ENCODE results near the gene PTPRM. TPM values are rescaled to one million over a fixed set of nuclear protein-coding genes. Genes with fewer than 3 reads are reported as not detected.

Gene PTPRM
- total and polyA plus RNA-seq, 5 donors from 2014 or later = 1.1 to 4.6 (median 3.6) TPM

GRCh38 chr18:7978834-7979233 lies 411.7 kb downstream of the PTPRM start:
- Mint-ChIP-seq H3K27me3 (no peaks in the 10 kb centered on the region), H3K4me3 (no peak overlapping the region), H3K9me3 (peaks cover 0 to 4% (median 1%) of the 10 kb centered on the region in 7 donors), H3K4me1 (no peaks in the 10 kb centered on the region), H3K27ac (no peak overlapping the region), H3K36me3 (no peaks in the 10 kb centered on the region)
- Histone ChIP-seq H3K4me3 (ENCODE audit: low read depth, low read length) (no peak overlapping the region), H3K36me3 (ENCODE audit: control insufficient read depth, insufficient read depth, low read length) (no peaks in the 10 kb centered on the region), H3K4me1 (ENCODE audit: control insufficient read depth, insufficient read depth, low read length, poor library complexity, severe bottlenecking) (no peaks in the 10 kb centered on the region), H3K9me3 (ENCODE audit: control insufficient read depth in 2 of 2, low read length in 2 of 2) (no peaks in the 10 kb centered on the region), H3K27me3 (ENCODE audit: control insufficient read depth, insufficient read depth, low read length) (no peaks in the 10 kb centered on the region), H3K27ac (ENCODE audit: insufficient read depth, low read length, poor library complexity, severe bottlenecking) (no peak overlapping the region)
- ATAC-seq (ENCODE audit: low read depth in 2 of 2) (no peak), DNase-seq (no peak)

GRCh38 chr18:7979714-7980113 lies 412.6 kb downstream of the PTPRM start:
- no peaks in the 10 kb centered on the region for H3K4me1 ChIP-seq (ENCODE audit: control insufficient read depth, insufficient read depth, low read length, poor library complexity, severe bottlenecking)
- Mint-ChIP-seq H3K27ac (no peak overlapping the region), H3K36me3 (no peaks in the 10 kb centered on the region), H3K4me1 (no peaks in the 10 kb centered on the region), H3K27me3 (no peaks in the 10 kb centered on the region), H3K4me3 (no peak overlapping the region), H3K9me3 (peaks cover 0 to 4% (median 1%) of the 10 kb centered on the region in 7 donors)
- H3K36me3 ChIP-seq (ENCODE audit: control insufficient read depth, insufficient read depth, low read length) = no peaks in the 10 kb centered on the region
- ATAC-seq (ENCODE audit: low read depth in 2 of 2) (no peak), DNase-seq (no peak)
- H3K27me3 ChIP-seq (ENCODE audit: control insufficient read depth, insufficient read depth, low read length) = no peaks in the 10 kb centered on the region
- H3K27ac ChIP-seq (ENCODE audit: insufficient read depth, low read length, poor library complexity, severe bottlenecking) = no peak overlapping the region
- no peaks in the 10 kb centered on the region for H3K9me3 ChIP-seq (ENCODE audit: control insufficient read depth in 2 of 2, low read length in 2 of 2)
- H3K4me3 ChIP-seq (ENCODE audit: low read depth, low read length) = no peak overlapping the region

DNA sequence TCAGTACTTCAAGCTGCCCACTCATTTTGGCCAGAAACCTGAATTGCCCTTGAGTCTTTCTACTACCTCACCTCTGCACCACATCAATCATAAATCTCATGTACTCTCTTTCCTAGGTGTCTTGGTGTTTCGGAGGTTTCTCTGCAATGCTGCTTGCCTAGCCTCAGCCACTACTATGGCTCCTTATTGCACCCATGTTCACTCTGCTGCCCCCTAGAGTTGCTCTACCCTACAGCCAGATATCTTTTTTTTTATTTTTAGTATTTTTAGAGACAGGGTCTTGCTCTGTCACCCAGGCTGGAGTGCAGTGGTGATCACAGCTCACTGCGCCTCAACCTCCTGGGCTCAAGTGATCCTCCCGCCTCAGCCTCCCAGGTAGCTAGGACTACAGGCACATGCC lies 413.0 kb downstream of the PTPRM start:
- Mint-ChIP-seq H3K36me3 (no peaks in the 10 kb centered on the region), H3K9me3 (peaks cover 0 to 4% (median 1%) of the 10 kb centered on the region in 7 donors), H3K4me3 (no peak overlapping the region), H3K27ac (no peak overlapping the region), H3K4me1 (no peaks in the 10 kb centered on the region), H3K27me3 (no peaks in the 10 kb centered on the region)
- Histone ChIP-seq H3K9me3 (ENCODE audit: control insufficient read depth in 2 of 2, low read length in 2 of 2) (no peaks in the 10 kb centered on the region), H3K27me3 (ENCODE audit: control insufficient read depth, insufficient read depth, low read length) (no peaks in the 10 kb centered on the region), H3K4me1 (ENCODE audit: control insufficient read depth, insufficient read depth, low read length, poor library complexity, severe bottlenecking) (no peaks in the 10 kb centered on the region), H3K27ac (ENCODE audit: insufficient read depth, low read length, poor library complexity, severe bottlenecking) (no peak overlapping the region), H3K36me3 (ENCODE audit: control insufficient read depth, insufficient read depth, low read length) (no peaks in the 10 kb centered on the region), H3K4me3 (ENCODE audit: low read depth, low read length) (no peak overlapping the region)
- ATAC-seq (ENCODE audit: low read depth in 2 of 2) (no peak), DNase-seq (peak in 1 of 3 donors; percentile 2)

GRCh38 chr18:7980656-7981055 lies 413.5 kb downstream of the PTPRM start:
- Mint-ChIP-seq H3K27me3 (no peaks in the 10 kb centered on the region), H3K9me3 (peaks cover 0 to 4% (median 1%) of the 10 kb centered on the region in 7 donors), H3K36me3 (no peaks in the 10 kb centered on the region), H3K27ac (no peak overlapping the region), H3K4me3 (no peak overlapping the region), H3K4me1 (no peaks in the 10 kb centered on the region)
- DNase-seq = no peak
- no peak overlapping the region for H3K27ac ChIP-seq (ENCODE audit: insufficient read depth, low read length, poor library complexity, severe bottlenecking)
- no peaks in the 10 kb centered on the region for H3K9me3 ChIP-seq (ENCODE audit: control insufficient read depth in 2 of 2, low read length in 2 of 2)
- H3K4me1 ChIP-seq (ENCODE audit: control insufficient read depth, insufficient read depth, low read length, poor library complexity, severe bottlenecking) = no peaks in the 10 kb centered on the region
- H3K4me3 ChIP-seq (ENCODE audit: low read depth, low read length) = no peak overlapping the region
- no peak for ATAC-seq (ENCODE audit: low read depth in 2 of 2)
- no peaks in the 10 kb centered on the region for H3K27me3 ChIP-seq (ENCODE audit: control insufficient read depth, insufficient read depth, low read length)
- H3K36me3 ChIP-seq (ENCODE audit: control insufficient read depth, insufficient read depth, low read length) = no peaks in the 10 kb centered on the region

- no peak overlapping the region for H3K4me3 Mint-ChIP-seq
- H3K27ac Mint-ChIP-seq = no peak overlapping the region
- H3K4me1 ChIP-seq (ENCODE audit: control insufficient read depth, insufficient read depth, low read length, poor library complexity, severe bottlenecking) = no peaks in the 10 kb centered on the region
- H3K9me3 Mint-ChIP-seq = peaks cover 0 to 4% (median 1%) of the 10 kb centered on the region in 7 donors
- no peaks in the 10 kb centered on the region for H3K27me3 ChIP-seq (ENCODE audit: control insufficient read depth, insufficient read depth, low read length)
- no peaks in the 10 kb centered on the region for H3K9me3 ChIP-seq (ENCODE audit: control insufficient read depth in 2 of 2, low read length in 2 of 2)
- no peaks in the 10 kb centered on the region for H3K4me1 Mint-ChIP-seq
- H3K36me3 ChIP-seq (ENCODE audit: control insufficient read depth, insufficient read depth, low read length) = no peaks in the 10 kb centered on the region
- DNase-seq = no peak
- no peaks in the 10 kb centered on the region for H3K27me3 Mint-ChIP-seq
- no peaks in the 10 kb centered on the region for H3K36me3 Mint-ChIP-seq
- no peak overlapping the region for H3K4me3 ChIP-seq (ENCODE audit: low read depth, low read length)
- H3K27ac ChIP-seq (ENCODE audit: insufficient read depth, low read length, poor library complexity, severe bottlenecking) = no peak overlapping the region
- no peak for ATAC-seq (ENCODE audit: low read depth in 2 of 2)
Measured at GRCh38 chr18:7982216-7982615, 415.1 kb downstream of the PTPRM start.

DNA sequence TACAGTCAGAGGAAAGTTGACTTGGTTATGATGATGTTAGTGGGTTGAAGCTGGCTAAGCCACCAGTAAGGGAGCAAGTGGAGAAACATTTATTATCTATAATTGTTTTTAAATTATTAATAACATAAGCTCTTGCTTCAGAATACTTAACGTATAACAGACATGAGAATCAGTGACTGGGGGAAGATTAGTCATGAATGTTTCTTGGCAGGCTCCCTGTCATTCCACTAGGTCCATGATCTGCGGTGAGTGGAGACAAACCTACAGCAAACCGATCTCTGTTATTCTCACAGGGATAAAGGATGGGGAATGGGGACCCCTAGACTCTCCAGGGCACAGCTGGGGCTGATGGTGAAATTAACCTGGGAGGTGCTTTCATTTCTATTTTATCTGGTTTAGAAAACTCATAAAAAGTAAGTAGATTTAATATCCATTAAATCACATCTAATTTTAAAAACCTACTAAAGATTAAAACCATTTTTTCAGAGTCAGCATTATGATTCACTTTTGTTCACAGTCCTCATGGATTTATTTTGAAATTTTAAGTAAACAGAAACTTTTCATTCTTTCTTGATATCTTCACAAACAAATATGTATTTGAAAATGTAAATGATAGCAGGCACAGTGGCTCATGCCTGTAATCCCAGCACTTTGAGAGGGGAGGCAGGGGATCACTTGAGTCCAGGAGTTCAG lies 420.3 kb downstream of the PTPRM start:
- Histone ChIP-seq H3K27me3 (ENCODE audit: control insufficient read depth, insufficient read depth, low read length) (no peaks in the 10 kb centered on the region), H3K27ac (ENCODE audit: insufficient read depth, low read length, poor library complexity, severe bottlenecking) (no peak overlapping the region), H3K4me1 (ENCODE audit: control insufficient read depth, insufficient read depth, low read length, poor library complexity, severe bottlenecking) (no peaks in the 10 kb centered on the region), H3K4me3 (ENCODE audit: low read depth, low read length) (no peak overlapping the region), H3K36me3 (ENCODE audit: control insufficient read depth, insufficient read depth, low read length) (no peaks in the 10 kb centered on the region), H3K9me3 (ENCODE audit: control insufficient read depth in 2 of 2, low read length in 2 of 2) (peaks cover 0 to 2% of the 10 kb centered on the region in 2 experiments)
- H3K27ac Mint-ChIP-seq = no peak overlapping the region
- ATAC-seq (ENCODE audit: low read depth in 2 of 2) (no peak), DNase-seq (no peak)
- H3K27me3 Mint-ChIP-seq = no peaks in the 10 kb centered on the region
- H3K4me1 Mint-ChIP-seq = no peaks in the 10 kb centered on the region
- H3K36me3 Mint-ChIP-seq = no peaks in the 10 kb centered on the region
- peaks cover 2 to 13% (median 7%) of the 10 kb centered on the region in 7 donors for H3K9me3 Mint-ChIP-seq
- H3K4me3 Mint-ChIP-seq = no peak overlapping the region

DNA sequence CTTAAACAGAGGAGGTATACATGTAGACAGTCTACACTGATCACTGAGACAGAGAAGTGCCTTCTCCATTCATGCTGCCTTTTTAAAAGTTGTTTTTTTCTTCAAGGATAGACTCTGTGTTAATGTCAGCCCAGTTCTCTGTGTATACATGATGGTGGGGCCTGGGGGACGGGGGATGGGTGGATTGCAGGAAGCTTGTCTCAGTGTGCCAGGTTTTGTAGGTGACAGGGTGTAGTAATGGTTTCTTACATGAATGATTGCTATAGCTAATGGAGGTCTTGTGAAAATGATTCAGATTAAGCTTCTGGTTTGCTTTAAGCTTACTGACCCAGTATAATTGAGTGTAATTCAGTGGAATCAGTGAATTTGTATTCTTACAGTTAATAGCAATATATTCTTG lies 423.6 kb downstream of the PTPRM start:
- H3K4me1 Mint-ChIP-seq = no peaks in the 10 kb centered on the region
- no peak overlapping the region for H3K4me3 Mint-ChIP-seq
- H3K27ac Mint-ChIP-seq = no peak overlapping the region

DNA sequence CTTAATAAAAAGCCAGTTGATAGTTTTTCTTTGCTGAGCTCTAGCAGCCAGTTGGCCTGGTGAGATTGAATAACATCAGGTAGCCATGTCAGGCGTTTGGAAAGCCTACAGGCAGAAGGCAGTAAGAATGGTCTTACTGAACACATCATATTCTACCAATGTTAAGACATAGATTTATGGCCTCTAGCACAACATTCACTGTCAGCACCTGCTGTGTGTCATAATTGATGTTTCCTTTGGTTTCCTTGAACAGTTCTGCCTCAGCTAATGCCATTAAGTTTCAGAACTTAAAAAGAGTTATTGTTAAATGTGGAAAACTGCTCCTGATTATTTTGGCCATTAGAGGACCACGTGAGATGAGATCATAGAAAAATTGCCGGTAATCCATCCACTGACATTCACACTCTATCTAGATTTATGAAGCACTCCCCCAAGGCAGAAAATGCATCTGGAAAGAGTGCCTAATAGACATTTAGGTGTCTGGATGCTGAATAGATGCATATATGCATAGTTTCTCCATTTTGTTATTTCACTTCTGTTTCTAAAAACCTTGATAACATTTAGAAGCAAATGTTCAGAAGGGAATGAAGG lies 434.7 kb downstream of the PTPRM start:
- no peaks in the 10 kb centered on the region for H3K27me3 Mint-ChIP-seq
- H3K4me1 Mint-ChIP-seq = no peaks in the 10 kb centered on the region
- no peaks in the 10 kb centered on the region for H3K36me3 Mint-ChIP-seq

More for the DNA sequence above, 423.6 kb downstream of the PTPRM start:
- Mint-ChIP-seq H3K36me3 (no peaks in the 10 kb centered on the region), H3K9me3 (peaks cover 2 to 26% (median 10%) of the 10 kb centered on the region in 7 donors), H3K27me3 (peaks cover 5% of the 10 kb centered on the region)
- Histone ChIP-seq H3K36me3 (ENCODE audit: control insufficient read depth, insufficient read depth, low read length) (no peaks in the 10 kb centered on the region), H3K27me3 (ENCODE audit: control insufficient read depth, insufficient read depth, low read length) (no peaks in the 10 kb centered on the region), H3K9me3 (ENCODE audit: control insufficient read depth in 2 of 2, low read length in 2 of 2) (peaks cover 0 to 2% of the 10 kb centered on the region in 2 experiments), H3K27ac (ENCODE audit: insufficient read depth, low read length, poor library complexity, severe bottlenecking) (no peak overlapping the region), H3K4me1 (ENCODE audit: control insufficient read depth, insufficient read depth, low read length, poor library complexity, severe bottlenecking) (no peaks in the 10 kb centered on the region), H3K4me3 (ENCODE audit: low read depth, low read length) (no peak overlapping the region)
- ATAC-seq (ENCODE audit: low read depth in 2 of 2) (no peak), DNase-seq (no peak)

More for the DNA sequence above, 434.7 kb downstream of the PTPRM start:
- Mint-ChIP-seq H3K27ac (no peak overlapping the region), H3K9me3 (peaks cover 0 to 5% (median 1%) of the 10 kb centered on the region in 7 donors), H3K4me3 (no peak overlapping the region)
- no peak for DNase-seq
- ATAC-seq (ENCODE audit: low read depth in 2 of 2) = no peak
- H3K27ac ChIP-seq (ENCODE audit: insufficient read depth, low read length, poor library complexity, severe bottlenecking) = no peak overlapping the region
- no peaks in the 10 kb centered on the region for H3K9me3 ChIP-seq (ENCODE audit: control insufficient read depth in 2 of 2, low read length in 2 of 2)
- no peaks in the 10 kb centered on the region for H3K36me3 ChIP-seq (ENCODE audit: control insufficient read depth, insufficient read depth, low read length)
- H3K4me1 ChIP-seq (ENCODE audit: control insufficient read depth, insufficient read depth, low read length, poor library complexity, severe bottlenecking) = no peaks in the 10 kb centered on the region
- H3K4me3 ChIP-seq (ENCODE audit: low read depth, low read length) = no peak overlapping the region
- H3K27me3 ChIP-seq (ENCODE audit: control insufficient read depth, insufficient read depth, low read length) = no peaks in the 10 kb centered on the region
